Measurements from ENCODE around the gene TOX3. TPM values are rescaled to one million over a fixed set of nuclear protein-coding genes. Genes with fewer than 3 reads are reported as not detected.

TOX3 gene
- total and polyA plus RNA-seq, 2 of the 13 experiments (the other 11 are each of a cell fraction or from before 2014, with no cell fraction given): 14.5 to 98.6 TPM

- TF ChIP-seq U2AF1 (optimal IDR thresholded peaks at IDR 0.05; ENCODE audit: low read depth, low read length) (no peak), JUND (CRISPR knock-in tag; IDR thresholded peaks at IDR 0.05) (no peak; the same call in 1 of the 2 replicates), ATAD3A (CRISPR knock-in tag; IDR thresholded peaks at IDR 0.05) (no peak), ZNF839 (CRISPR knock-in tag; IDR thresholded peaks at IDR 0.05; ENCODE audit: borderline replicate concordance) (no peak), ZNF20 (CRISPR knock-in tag; IDR thresholded peaks at IDR 0.05) (0 out of 2 replicates have a peak, but pooled peaks have one; percentile 42), ARID2 (CRISPR knock-in tag; IDR thresholded peaks at IDR 0.05; ENCODE audit: borderline replicate concordance) (no peak), FIP1L1 (IDR thresholded peaks at IDR 0.05; ENCODE audit: borderline replicate concordance, insufficient read depth, low read depth, low read length) (no peak), ZNF281 (CRISPR knock-in tag; IDR thresholded peaks at IDR 0.05; ENCODE audit: borderline replicate concordance) (0 out of 2 replicates have a peak, but pooled peaks have one; percentile 10), NFRKB (IDR thresholded peaks at IDR 0.05) (no peak), MTF1 (CRISPR knock-in tag; IDR thresholded peaks at IDR 0.05) (no peak), RBFOX2 (IDR thresholded peaks at IDR 0.05; ENCODE audit: low read depth, low read length) (no peak), RAD51 (IDR thresholded peaks at IDR 0.05; ENCODE audit: borderline replicate concordance) (no peak), ZNF207 (IDR thresholded peaks at IDR 0.05; ENCODE audit: borderline replicate concordance) (no peak)
- TF ChIP-seq, protein P1, sequence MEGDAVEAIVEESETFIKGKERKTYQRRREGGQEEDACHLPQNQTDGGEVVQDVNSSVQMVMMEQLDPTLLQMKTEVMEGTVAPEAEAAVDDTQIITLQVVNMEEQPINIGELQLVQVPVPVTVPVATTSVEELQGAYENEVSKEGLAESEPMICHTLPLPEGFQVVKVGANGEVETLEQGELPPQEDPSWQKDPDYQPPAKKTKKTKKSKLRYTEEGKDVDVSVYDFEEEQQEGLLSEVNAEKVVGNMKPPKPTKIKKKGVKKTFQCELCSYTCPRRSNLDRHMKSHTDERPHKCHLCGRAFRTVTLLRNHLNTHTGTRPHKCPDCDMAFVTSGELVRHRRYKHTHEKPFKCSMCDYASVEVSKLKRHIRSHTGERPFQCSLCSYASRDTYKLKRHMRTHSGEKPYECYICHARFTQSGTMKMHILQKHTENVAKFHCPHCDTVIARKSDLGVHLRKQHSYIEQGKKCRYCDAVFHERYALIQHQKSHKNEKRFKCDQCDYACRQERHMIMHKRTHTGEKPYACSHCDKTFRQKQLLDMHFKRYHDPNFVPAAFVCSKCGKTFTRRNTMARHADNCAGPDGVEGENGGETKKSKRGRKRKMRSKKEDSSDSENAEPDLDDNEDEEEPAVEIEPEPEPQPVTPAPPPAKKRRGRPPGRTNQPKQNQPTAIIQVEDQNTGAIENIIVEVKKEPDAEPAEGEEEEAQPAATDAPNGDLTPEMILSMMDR (CRISPR knock-in tag; IDR thresholded peaks at IDR 0.05): 0 out of 2 replicates have a peak, but pooled peaks have one; percentile 3
- TF ChIP-seq, protein P2, sequence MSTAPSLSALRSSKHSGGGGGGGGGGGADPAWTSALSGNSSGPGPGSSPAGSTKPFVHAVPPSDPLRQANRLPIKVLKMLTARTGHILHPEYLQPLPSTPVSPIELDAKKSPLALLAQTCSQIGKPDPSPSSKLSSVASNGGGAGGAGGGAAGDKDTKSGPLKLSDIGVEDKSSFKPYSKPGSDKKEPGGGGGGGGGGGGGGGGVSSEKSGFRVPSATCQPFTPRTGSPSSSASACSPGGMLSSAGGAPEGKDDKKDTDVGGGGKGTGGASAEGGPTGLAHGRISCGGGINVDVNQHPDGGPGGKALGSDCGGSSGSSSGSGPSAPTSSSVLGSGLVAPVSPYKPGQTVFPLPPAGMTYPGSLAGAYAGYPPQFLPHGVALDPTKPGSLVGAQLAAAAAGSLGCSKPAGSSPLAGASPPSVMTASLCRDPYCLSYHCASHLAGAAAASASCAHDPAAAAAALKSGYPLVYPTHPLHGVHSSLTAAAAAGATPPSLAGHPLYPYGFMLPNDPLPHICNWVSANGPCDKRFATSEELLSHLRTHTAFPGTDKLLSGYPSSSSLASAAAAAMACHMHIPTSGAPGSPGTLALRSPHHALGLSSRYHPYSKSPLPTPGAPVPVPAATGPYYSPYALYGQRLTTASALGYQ (CRISPR knock-in tag; IDR thresholded peaks at IDR 0.05): peak; percentile 77; the same call in 1 of the 2 replicates
- TF ChIP-seq, protein P3, sequence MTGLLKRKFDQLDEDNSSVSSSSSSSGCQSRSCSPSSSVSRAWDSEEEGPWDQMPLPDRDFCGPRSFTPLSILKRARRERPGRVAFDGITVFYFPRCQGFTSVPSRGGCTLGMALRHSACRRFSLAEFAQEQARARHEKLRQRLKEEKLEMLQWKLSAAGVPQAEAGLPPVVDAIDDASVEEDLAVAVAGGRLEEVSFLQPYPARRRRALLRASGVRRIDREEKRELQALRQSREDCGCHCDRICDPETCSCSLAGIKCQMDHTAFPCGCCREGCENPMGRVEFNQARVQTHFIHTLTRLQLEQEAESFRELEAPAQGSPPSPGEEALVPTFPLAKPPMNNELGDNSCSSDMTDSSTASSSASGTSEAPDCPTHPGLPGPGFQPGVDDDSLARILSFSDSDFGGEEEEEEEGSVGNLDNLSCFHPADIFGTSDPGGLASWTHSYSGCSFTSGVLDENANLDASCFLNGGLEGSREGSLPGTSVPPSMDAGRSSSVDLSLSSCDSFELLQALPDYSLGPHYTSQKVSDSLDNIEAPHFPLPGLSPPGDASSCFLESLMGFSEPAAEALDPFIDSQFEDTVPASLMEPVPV (CRISPR knock-in tag; IDR thresholded peaks at IDR 0.05): no peak
These were observed 15.2 kb upstream of the TOX3 start (continued) for GRCh38 chr16:52561910-52562741.
